Cortex of kidney (tissue), 1 donor: ENCODE data around the gene MARCHF2.
"Not testable (repeated sequence)": the region's sequence is repeated elsewhere in the genome, so short reads cannot be mapped to it uniquely, and the experiment has no call there.

Source experiments
- DNase-seq: peaks from one replicate; lab custom pipeline; 2025; lab: John Stamatoyannopoulos, UW

The MARCHF2 gene, protein sequence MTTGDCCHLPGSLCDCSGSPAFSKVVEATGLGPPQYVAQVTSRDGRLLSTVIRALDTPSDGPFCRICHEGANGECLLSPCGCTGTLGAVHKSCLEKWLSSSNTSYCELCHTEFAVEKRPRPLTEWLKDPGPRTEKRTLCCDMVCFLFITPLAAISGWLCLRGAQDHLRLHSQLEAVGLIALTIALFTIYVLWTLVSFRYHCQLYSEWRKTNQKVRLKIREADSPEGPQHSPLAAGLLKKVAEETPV

DNA sequence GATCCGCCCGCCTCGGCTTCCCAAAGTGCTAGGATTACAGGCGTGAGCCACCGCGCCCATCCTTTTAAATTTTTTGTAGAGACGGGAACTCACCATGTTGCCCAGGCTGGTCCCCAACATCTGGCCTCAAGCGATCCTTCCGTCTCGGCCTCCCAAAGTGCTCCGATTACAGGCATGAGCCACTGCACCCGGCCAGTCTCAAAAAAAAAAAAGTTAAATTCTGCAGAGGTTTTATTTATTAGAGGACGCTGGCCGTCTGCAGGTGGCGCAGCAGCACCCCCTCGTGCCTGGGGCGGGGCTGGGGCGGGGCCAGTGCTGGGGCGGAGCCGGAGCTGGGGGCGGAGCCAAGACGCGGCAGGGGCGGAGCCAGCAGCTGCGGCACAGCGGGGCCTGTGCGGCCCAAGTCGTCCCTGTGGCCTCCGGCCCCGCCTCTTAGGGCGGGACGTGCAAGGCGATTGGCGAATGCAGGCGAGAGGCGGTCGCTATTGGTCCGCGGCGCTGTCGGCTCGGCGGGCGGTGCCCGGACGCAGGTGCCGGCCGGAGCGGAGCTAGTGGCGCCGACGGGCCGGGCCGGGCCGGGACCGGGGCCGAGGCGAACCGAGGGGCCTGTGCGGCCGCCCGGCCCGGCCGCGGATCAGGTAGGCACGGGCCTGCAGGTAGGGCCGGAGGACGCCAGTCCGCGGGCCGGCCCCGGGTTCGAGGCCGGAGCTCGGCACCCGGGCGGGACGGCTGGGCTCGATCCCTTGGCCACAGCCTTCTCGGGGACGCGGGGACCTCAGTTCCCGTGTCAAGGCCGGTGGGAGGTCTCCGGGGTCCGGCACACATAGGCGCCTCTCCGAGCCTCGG is at the start of gene MARCHF2:
MARCHF2 (plus strand) TSS at position 523 of the 846 bp plus-strand sequence. CDS start 8,536 bp downstream, outside the sequence.
- DNase-seq: no peak

DNA sequence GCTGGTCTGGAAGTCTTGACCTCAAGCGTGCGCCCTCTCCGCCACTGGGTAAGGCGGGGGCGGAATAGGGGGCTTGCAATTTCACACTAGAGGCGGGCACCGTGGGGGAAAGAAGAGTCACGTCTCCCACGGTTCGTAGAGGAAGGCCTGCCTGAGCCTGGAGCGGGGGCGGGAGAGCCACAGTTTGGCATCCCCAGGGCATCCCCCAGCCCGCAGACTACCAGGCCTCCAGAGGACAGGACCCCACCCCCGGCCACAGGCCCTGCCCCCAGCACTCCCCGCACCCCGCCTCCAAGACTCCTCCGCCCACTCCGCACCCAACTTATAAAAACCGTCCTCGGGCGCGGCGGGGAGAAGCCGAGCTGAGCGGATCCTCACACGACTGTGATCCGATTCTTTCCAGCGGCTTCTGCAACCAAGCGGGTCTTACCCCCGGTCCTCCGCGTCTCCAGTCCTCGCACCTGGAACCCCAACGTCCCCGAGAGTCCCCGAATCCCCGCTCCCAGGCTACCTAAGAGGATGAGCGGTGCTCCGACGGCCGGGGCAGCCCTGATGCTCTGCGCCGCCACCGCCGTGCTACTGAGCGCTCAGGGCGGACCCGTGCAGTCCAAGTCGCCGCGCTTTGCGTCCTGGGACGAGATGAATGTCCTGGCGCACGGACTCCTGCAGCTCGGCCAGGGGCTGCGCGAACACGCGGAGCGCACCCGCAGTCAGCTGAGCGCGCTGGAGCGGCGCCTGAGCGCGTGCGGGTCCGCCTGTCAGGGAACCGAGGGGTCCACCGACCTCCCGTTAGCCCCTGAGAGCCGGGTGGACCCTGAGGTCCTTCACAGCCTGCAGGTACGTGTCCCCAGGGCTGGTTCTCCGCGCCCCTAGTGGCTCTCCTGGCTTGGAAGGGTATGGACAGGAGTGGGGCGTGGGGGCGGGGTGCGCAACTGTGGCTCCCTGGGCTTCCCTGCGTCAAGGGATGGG is 49.0 kb upstream of the MARCHF2 start, which contains the start of gene ANGPTL4:
ANGPTL4 (plus strand) TSS at position 353 of the 969 bp plus-strand sequence; CDS start at position 520, 167 bp downstream.
- DNase-seq: no peak

DNA sequence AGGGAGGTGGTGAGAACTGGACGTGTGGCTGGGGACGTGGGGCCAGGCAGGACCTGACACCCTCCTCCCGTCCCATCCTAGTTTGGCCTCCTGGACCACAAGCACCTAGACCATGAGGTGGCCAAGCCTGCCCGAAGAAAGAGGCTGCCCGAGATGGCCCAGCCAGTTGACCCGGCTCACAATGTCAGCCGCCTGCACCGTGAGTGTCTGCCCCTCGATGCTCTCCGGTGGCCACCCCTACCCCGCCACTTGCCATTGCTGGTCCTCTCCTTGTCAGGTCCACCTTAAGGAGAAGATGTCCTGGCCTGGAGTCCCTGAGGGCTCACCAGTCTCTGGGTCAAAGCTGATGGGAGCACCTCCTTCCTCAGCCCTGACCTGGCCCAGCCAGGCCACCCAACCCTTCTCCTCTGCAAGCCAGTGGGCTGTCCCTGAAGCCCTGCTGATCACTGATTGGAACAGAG is 47.0 kb upstream of the MARCHF2 start:
- no peak for DNase-seq

DNA sequence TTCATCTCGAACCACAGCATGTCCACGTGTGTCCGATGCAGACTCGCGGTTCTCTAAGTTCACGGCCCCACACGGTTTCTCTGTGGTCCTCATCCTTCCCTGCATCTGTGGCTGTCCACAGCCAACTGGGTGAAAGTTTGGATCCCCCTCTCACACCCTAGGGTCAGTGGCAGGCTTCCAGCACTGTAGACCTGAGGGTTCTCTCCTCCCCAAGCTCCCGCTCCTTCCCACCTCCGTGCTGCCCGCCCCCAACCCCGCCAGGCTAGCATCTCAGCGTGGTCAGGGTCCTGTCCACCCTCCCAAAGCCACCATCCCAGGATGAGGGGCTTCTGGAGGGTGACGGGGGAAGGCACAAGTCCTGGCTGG is 46.2 kb upstream of the MARCHF2 start:
- no peak for DNase-seq

DNA sequence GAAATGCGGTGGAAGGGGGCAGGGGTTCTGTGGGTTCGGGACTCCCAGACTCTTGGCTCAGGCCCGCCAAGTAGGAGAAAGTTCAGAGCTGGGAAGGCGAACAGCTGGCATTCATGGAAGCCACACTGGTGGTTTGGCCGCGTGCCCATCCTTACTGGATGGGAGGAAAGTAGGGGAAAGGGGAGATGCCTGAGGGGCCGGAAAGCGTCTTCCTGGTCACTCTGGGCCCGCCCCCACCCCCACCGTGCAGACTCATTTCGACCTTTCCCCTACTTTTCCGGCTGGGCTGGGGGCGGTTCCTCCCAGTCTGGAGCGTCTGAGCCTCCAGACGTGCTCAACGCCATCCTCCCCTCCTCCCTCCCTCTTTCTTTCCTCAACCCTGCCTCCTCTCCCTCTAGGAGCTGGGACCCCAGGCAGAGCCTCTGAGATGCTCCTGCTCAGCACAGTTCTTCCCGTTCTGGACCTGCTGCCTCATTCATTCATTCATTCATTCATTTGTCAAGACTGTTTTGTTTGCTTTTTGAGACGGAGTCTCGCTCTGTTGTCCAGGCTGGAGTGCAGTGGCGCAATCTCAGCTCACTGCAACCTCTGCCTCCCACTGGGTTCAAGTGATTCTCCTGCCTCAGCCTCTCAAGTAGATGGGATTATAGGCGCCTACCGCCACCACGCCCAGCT is 45.6 kb upstream of the MARCHF2 start:
- DNase-seq: no peak

DNA sequence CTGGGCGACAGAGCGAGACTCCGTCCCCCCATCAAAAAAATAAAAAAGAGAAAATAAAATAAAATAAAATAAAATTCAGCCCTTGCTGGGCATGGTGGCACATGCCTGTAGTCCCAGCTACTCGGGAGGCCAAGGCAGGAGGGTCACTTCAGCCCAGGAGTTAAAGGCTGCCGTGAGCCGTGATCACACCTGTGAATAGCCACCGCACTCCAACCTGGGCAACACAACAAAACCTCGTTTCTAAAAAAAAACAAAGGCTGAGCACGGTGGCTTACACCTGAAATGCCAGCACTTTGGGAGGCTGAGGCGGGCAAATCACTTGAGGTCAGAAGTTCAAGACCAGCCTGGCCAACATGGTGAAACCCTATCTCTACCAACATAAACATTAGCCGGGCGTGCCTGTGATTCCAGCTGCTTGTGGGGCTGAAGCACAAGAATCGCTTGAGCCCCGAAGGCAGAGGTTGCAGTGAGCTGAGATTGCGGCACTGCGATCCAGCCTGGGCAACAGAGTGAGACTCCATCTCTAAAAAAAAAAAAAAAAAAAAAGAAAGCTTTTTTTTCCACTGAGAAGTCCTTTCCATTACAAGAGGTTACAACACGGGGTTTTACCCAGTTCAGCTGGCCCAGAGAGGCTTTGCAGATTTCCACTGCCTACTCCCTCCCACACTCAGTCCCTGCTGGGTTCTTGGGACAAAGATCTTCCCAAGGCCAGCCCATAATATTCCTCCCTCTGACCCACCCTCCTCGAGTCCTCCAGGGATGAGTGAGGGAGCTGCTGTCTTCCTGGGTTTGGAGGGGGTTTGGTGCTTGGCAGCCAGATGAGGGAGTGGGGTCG is 42.7 kb upstream of the MARCHF2 start:
- no peak for DNase-seq

DNA sequence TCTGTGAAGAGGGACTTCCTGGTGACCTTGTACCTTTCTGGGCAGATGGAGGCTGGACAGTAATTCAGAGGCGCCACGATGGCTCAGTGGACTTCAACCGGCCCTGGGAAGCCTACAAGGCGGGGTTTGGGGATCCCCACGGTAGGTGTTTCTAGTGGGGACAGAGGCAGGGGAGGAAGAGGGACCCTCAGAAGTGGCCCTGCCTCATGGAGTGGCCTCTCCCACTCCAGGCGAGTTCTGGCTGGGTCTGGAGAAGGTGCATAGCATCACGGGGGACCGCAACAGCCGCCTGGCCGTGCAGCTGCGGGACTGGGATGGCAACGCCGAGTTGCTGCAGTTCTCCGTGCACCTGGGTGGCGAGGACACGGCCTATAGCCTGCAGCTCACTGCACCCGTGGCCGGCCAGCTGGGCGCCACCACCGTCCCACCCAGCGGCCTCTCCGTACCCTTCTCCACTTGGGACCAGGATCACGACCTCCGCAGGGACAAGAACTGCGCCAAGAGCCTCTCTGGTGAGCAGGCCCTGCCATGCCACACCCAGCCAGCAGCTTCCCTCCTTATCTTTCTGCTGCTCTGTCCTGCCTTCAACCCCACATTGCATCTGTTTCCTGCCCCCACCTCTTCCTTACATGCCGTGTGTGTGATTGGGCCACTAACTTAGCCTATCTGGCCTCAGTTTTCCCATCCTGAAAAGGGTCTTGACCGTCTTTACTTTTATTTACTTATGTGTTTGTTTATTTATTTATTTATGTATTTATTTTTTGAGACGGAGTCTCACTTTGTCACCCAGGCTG is 41.9 kb upstream of the MARCHF2 start:
- DNase-seq: no peak

DNA sequence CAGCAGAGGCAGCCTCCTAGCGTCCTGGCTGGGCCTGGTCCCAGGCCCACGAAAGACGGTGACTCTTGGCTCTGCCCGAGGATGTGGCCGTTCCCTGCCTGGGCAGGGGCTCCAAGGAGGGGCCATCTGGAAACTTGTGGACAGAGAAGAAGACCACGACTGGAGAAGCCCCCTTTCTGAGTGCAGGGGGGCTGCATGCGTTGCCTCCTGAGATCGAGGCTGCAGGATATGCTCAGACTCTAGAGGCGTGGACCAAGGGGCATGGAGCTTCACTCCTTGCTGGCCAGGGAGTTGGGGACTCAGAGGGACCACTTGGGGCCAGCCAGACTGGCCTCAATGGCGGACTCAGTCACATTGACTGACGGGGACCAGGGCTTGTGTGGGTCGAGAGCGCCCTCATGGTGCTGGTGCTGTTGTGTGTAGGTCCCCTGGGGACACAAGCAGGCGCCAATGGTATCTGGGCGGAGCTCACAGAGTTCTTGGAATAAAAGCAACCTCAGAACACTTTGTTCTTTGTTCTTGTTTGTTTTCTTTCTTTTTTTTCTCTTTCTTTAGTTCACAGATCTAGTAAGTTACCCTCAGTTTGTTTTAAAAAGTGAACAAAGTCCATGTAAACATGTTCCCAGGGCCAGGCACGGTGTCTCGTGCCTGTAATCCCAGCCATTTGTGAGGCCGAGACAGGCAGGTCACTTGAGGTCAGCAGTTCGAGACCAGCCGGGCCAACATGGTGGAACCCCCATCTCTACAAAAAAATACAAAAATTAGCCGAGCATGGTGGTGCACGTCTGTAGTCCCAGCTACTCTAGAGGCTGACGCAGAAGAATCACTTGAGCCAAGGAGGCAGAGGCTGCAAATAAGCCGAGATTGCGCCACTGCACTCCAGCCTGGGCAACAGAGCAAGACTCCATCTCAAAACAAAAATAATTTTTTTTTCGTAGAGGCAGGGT is 39.0 kb upstream of the MARCHF2 start:
- no peak for DNase-seq

DNA sequence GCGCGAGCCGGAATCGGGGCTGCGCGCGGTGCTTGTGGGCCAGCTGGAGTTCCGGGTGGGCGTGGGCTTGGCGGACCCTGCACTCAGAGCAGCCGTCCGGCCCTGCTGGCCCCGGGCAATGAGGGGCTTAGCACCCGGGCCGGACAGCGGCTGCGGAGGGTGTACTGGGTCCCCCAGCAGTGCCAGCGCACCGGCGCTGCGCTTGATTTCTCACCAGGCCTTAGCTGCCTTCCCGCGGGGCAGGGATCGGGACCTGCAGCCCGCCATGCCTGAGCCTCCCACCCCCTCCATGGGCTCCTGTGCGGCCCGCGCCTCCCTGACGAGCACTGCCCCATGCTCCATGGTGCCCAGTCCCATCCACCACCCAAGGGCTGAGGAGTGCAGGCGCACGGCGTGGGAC is 37.3 kb upstream of the MARCHF2 start:
- not testable (repeated sequence) for DNase-seq

DNA sequence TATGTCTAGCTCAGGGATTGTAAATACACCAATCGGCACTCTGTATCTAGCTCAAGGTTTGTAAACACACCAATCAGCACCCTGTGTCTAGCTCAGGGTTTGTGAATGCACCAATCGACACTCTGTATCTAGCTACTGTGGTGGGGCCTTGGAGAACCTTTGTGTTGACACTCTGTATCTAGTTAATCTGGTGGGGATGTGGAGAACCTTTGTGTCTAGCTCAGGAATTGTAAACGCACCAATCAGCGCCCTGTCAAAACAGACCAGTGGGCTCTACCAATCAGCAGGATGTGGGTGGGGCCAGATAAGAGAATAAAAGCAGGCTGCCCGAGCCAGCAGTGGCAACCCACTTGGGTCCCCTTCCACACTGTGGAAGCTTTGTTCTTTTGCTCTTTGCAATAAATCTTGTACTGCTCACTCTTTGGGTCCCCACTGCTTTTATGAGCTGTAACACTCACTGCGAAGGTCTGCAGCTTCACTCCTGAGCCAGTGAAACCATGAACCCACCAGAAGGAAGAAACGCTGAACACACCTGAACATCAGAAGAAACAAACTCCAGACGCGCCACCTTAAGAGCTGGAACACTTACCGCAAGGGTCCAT is 36.6 kb upstream of the MARCHF2 start:
- not testable (repeated sequence) for DNase-seq

DNA sequence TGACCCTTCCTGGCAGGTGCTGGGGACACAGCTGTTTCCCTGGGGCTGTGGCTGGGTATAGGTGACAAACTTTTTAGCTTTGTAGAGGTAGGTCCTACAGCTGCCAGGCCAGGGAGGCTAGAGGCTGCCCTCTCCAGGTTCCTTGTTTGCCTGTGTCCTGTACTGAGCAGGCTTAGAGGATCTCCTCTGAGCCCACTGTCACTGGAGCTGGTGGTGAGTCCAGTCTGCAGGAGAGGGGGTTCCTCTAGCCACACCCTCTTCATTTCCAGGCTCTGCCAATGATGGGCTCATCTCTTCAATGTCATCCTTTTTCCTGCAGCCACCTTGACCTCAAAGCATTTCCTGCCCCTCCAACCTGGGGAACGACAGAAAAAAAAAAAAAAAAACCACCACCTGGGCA is 35.5 kb upstream of the MARCHF2 start:
- no peak for DNase-seq

DNA sequence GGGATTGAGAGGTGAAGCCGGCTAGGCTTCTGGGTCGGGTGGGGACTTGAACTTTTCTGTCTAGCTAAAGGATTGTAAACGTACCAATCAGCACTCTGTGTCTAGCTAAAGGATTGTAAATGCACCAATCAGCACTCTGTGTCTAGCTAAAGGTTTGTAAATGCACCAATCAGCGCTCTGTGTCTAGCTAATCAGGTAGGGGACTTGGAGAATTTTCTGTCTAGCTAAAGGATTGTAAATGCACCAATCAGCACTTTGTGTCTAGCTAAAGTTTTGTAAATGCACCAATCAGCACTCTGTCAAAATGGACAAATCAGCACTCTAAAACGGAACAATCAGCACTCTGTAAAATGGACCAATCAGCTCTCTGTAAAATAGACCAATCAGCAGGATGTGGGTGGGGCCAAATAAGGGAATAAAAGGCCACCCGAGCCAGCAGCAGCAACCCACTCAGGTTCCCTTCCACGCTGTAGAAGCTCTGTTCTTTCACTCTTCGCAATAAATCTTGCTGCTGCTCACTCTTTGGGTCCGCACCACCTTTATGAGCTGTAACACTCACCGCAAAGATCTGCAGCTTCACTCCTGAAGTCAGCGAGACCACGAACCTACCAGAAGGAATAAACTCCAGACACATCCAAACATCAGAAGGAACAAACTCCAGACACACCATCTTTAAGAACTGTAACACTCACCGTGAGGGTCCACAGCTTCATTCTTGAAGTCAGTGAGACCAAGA is 33.8 kb upstream of the MARCHF2 start:
- DNase-seq: not testable (repeated sequence)

DNA sequence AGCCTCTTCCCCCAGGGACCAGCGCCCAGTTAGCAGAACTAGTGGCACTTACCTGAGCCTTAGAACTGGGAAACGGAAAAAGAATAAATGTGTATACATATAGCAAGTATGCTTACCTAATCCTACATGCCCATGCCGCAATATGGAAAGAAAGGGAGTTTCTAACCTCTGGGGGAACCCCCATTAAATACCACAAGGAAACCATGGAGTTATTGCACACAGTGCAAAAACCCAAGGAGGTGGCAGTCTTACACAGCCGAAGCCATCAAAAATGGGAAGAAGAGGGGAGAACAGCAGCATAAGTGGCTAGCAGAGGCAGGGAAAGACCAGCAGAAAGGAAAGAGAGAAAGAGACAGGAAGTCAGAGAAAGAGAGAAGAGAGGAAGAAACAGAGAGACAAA is 28.5 kb upstream of the MARCHF2 start:
- DNase-seq: not testable (repeated sequence)

DNA sequence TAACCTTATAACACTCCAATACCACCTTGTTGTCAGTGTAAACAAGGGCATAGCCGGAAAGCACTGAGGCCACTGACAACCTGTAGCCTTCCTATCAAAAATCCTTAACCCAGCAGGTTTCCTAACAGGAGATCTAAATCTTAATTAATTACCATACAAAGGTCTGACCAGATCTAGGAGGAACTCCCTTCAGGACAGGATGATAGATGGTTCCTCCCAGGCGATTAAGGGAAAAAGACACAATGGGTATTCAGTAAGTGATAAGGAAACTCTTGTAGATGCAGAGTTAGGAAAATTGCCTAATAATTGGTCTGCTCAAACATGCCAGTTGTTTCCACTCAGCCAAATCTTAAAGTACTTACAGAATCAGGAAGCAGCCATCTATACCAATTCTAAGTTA is 28.0 kb upstream of the MARCHF2 start:
- not testable (repeated sequence) for DNase-seq

DNA sequence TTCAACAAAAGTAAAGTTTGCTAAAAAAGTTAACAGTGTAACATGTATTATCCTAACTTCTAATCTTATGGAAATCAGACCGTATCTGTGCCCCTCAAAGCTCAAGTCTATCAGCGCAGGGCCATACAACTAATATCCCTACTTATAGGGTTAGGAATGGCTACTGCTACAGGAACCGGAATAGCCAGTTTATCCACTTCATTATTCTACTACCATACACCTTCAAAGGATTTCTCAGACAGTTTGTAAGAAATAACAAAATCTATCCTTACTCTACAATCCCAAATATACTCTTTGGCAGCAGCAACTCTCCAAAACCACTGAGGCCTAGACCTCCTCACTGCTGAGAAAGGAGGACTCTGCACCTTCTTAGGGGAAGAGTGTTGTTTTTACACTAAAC is 27.5 kb upstream of the MARCHF2 start:
- not testable (repeated sequence) for DNase-seq

DNA sequence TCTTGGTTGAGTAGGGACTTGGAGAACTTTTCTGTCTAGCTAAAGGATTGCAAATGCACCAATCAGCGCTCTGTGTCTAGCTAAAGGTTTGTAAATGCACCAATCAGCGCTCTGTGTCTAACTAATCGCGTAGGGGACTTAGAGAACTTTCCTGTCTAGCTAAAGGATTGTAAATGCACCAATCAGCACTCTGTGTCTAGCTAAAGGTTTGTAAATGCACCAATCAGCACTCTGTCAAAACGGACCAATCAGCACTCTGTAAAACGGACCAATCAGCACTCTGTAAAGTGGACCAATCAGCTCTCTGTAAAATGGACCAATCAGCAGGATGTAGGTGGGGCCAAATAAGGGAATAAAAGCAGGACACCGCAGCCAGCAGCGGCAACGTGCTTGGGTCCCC is 26.7 kb upstream of the MARCHF2 start:
- DNase-seq: not testable (repeated sequence)

DNA sequence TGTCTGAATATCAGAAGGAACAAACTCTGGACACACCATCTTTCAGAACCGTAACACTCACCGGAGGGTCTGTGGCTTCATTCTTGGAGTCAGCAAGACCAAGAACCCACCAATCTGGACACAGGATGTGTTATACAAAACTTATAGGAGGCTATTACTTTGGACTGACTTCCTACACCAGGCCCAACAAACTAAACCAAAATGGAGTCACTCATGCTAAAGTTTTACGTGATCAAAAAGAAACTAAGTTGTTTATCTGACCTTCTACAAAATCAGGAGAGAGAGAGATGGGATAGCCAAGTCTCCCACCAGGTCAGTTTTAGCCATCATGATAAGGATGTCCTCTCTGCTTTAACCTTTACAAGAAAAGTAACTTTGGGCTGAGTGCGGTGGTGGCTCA is 26.1 kb upstream of the MARCHF2 start:
- no peak for DNase-seq
